Thoracic aorta (tissue), 2 donors: ENCODE measurements around the gene BOD1L2. TPM values are rescaled to one million over a fixed set of nuclear protein-coding genes. Genes with fewer than 3 reads are reported as not detected.

Experiments used
- ATAC-seq: fragments of 150-250 bp; one replicate; pipeline ENCODE4 v1.8.0; 2017; ENCODE audit warnings: low read depth; ENCODE audit not compliant: insufficient number of reproducible peaks, low FRiP score
- DNase-seq: peaks from one replicate; pipeline ENCODE4 v3.0.0-alpha.2; 2020; ENCODE audit warnings: low spot score
- H3K27ac ChIP-seq, 2 donors: fragments of 200-600 bp; sonication (generic); 1 replicate in 1 of 2; 2 replicates in 1 of 2; pipeline ENCODE4 v1.5.1; 2016; ENCODE audit warnings: mild to moderate bottlenecking in 2 of 2, moderate library complexity in 2 of 2
- H3K27me3 ChIP-seq: fragments of 200-600 bp; sonication (generic); replicated peaks from 2 replicates; pipeline ENCODE4 v1.6.0; 2016; ENCODE audit warnings: mild to moderate bottlenecking; ENCODE audit not compliant: insufficient read depth
- H3K36me3 ChIP-seq: fragments of 200-600 bp; sonication (generic); one replicate; pipeline ENCODE4 v1.5.1; 2016
- H3K4me1 ChIP-seq, 2 donors: fragments of 200-600 bp; sonication (generic); 1 replicate in 1 of 2; 2 replicates in 1 of 2; pipeline versions ENCODE4 v1.5.1 to v1.6.0; 2016; ENCODE audit warnings: low read depth in 2 of 2, mild to moderate bottlenecking in 1 of 2; ENCODE audit not compliant: control insufficient read depth in 1 of 2
- H3K4me3 ChIP-seq: fragments of 200-600 bp; sonication (generic); 2 replicates; pipeline ENCODE4 v1.5.1; 2016; ENCODE audit warnings: mild to moderate bottlenecking
- H3K9me3 ChIP-seq: fragments of 200-600 bp; sonication (generic); 2 replicates; pipeline ENCODE4 v1.5.1; 2016
- CTCF ChIP-seq: fragments of 200-600 bp; sonication (generic); IDR thresholded peaks from one replicate; pipeline ENCODE4 v1.5.1; 2019; ENCODE audit warnings: antibody characterized with exemption
- total RNA-seq, 2 donors: library from RNA; depleted of rRNA; stranded (reverse); fragments of >200 nt; gene quantifications; one replicate each; pipeline versions ENCODE4 v1.1.0 to v1.2.3, GENCODE V29; 2016

BOD1L2 gene
- total RNA-seq, 2 donors from 2014 or later = not detected

GRCh38 chr18:57171026-57171425 lies 24.1 kb downstream of the BOD1L2 start:
- DNase-seq = no peak
- no peaks in the 10 kb centered on the region for H3K4me1 ChIP-seq
- ATAC-seq = no peak
- H3K4me3 ChIP-seq = no peak overlapping the region
- no peak overlapping the region for H3K27ac ChIP-seq
- TF ChIP-seq CTCF = no peak
- H3K9me3 ChIP-seq = no peaks in the 10 kb centered on the region
- no peaks in the 10 kb centered on the region for H3K27me3 ChIP-seq
- H3K36me3 ChIP-seq = no peaks in the 10 kb centered on the region

- Histone ChIP-seq H3K36me3 (no peaks in the 10 kb centered on the region), H3K4me1 (no peaks in the 10 kb centered on the region), H3K27ac (no peak overlapping the region), H3K4me3 (no peak overlapping the region), H3K27me3 (no peaks in the 10 kb centered on the region), H3K9me3 (no peaks in the 10 kb centered on the region)
- TF ChIP-seq CTCF = no peak
- ATAC-seq (no peak), DNase-seq (no peak)
Observed at GRCh38 chr18:57175532-57175931, 28.6 kb downstream of the BOD1L2 start.

DNA sequence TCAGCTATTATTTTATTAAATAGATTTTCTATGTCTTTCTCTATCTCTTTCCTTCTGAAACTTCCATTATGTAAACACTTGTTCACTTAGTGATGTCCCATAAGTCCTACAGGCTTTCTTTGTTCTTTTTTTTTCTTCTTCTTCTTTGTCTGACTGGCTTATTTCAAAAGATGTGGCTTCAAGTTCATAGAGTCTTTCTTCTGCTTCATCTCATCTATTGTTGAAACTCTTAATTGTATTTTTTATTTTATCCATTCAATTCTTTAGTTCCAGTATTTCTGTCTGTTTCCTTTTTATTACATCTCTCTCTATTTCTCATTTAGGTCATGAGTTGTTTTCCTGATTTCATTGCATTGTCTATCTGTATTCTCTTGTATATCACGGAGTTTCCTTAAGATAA lies 38.5 kb downstream of the BOD1L2 start:
- TF ChIP-seq CTCF = no peak
- Histone ChIP-seq H3K9me3 (peaks cover 14% of the 10 kb centered on the region), H3K27me3 (no peaks in the 10 kb centered on the region), H3K4me3 (no peak overlapping the region), H3K4me1 (no peaks in the 10 kb centered on the region), H3K36me3 (no peaks in the 10 kb centered on the region), H3K27ac (no peak overlapping the region)
- ATAC-seq (no peak), DNase-seq (no peak)

DNA sequence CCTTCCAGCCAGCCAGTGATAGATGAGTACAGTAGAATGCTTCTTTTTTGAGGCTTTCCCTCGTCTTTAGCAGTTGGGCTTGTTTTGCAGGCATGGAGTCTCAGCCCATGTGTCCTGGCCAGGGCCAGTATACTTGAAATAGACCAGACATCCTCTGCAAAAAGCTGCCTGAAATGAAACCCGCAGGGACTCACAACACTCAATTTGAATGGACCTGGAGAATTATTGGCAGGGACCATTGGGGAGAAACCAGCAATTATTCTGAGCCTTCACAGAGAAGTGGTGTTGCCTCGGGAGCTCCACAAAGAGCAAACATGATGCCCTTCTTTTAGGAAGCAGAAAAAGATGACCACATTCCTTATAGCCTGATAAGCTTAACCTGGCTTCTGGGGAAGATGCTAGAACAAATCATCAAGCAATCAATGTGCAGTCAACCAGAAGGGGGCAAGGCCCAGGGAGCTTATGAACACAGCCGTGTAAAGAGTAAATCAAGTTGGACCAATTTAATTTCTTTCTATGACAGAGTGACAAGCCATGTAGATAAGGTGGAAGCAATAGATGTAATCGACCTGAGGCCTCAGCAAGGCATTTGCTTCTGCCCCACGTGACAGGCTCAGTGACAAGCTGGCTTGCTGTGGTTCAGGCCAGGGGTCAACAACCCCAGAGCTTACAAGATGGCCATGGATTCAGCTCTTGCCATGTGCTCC lies 42.1 kb downstream of the BOD1L2 start:
- H3K27me3 ChIP-seq = no peaks in the 10 kb centered on the region
- ATAC-seq (no peak), DNase-seq (no peak)
- H3K27ac ChIP-seq = no peak overlapping the region
- H3K4me1 ChIP-seq = no peaks in the 10 kb centered on the region
- TF ChIP-seq CTCF = no peak
- no peak overlapping the region for H3K4me3 ChIP-seq
- H3K36me3 ChIP-seq = no peaks in the 10 kb centered on the region
- H3K9me3 ChIP-seq = peaks cover 14% of the 10 kb centered on the region

- Histone ChIP-seq H3K4me1 (no peaks in the 10 kb centered on the region), H3K27me3 (no peaks in the 10 kb centered on the region), H3K36me3 (no peaks in the 10 kb centered on the region), H3K9me3 (peaks cover 11% of the 10 kb centered on the region), H3K4me3 (no peak overlapping the region), H3K27ac (no peak overlapping the region)
- no peak for TF ChIP-seq CTCF
- ATAC-seq (no peak), DNase-seq (no peak)
Observed at GRCh38 chr18:57190026-57190425, 43.1 kb downstream of the BOD1L2 start.
